Endothelial cell of umbilical vein (primary cell): ENCODE results near the gene CST9L. TPM values are rescaled to one million over a fixed set of nuclear protein-coding genes. Genes with fewer than 3 reads are reported as not detected.

Experiments used
- BruUV-seq: library from RNA; stranded (reverse); fragments of 400-500 nt; replicated peaks from 2 replicates; lab custom pipeline; 2021; lab: Mats Ljungman, UMichigan
- CTCF ChIA-PET: fragments of 300-600, 350-600 bp; sonication (Branson Sonifier 250); formaldehyde crosslinking; loops from one replicate; lab custom pipeline; 2021; ENCODE audit warnings: antibody characterized with exemption, inconsistent platforms; lab: Charles Lee
- POLR2A ChIA-PET: fragments of 300-600, 350-600 bp; sonication (Branson Sonifier 250); formaldehyde crosslinking; loops from one replicate; lab custom pipeline; 2021; ENCODE audit warnings: antibody characterized with exemption, inconsistent platforms; lab: Charles Lee
- DNase-seq: peaks from one replicate; pipeline ENCODE4 v3.0.0-alpha.2; 2011; ENCODE audit warnings: low read depth, low spot score
- FAIRE-seq: peaks from 2 replicates; lab custom pipeline; 2011; peaks lifted over from hg19 to GRCh38; lab: Jason Lieb, UNC
- H2AFZ ChIP-seq: 2 replicates; pipeline ENCODE4 v1.6.0; 2012; ENCODE audit warnings: low read depth, low read length, control low read depth, inconsistent platforms
- H3K27ac ChIP-seq: 2 replicates; pipeline ENCODE4 v1.5.1; 2011; ENCODE audit warnings: low read depth, mild to moderate bottlenecking, control low read depth, low read length, moderate library complexity; ENCODE audit not compliant: insufficient read depth
- H3K27me3 ChIP-seq, 2 experiments: 2 replicates each; pipeline versions ENCODE4 v1.6.0 to v1.6.1; 2011; ENCODE audit warnings: low read length in 2 of 2, mixed read lengths in 1 of 2; ENCODE audit not compliant: control insufficient read depth in 2 of 2, insufficient read depth in 2 of 2
- H3K36me3 ChIP-seq, 2 experiments: 2 replicates in 1 of 2; 3 replicates in 1 of 2; pipeline ENCODE4 v1.5.1; 2011; ENCODE audit warnings: low read length in 2 of 2, mild to moderate bottlenecking in 1 of 2, moderate library complexity in 1 of 2; ENCODE audit not compliant: control insufficient read depth in 2 of 2, insufficient read depth in 2 of 2; ENCODE audit errors: extremely low read depth in 1 of 2
- H3K4me1 ChIP-seq: 3 replicates; pipeline ENCODE4 v1.5.1; 2011; ENCODE audit warnings: mild to moderate bottlenecking, low read length; ENCODE audit not compliant: control insufficient read depth, insufficient read depth; ENCODE audit errors: extremely low read depth
- H3K4me2 ChIP-seq: 2 replicates; pipeline ENCODE4 v1.6.1; 2011; ENCODE audit warnings: low read length, control low read depth, mixed read lengths; ENCODE audit not compliant: insufficient read depth
- H3K4me3 ChIP-seq, 3 experiments: fragments of 200-600 bp in 1 of 3; sonication (generic), shearing (Covaris generic) in 1 of 3; replicated peaks in 1 of 3; 2 replicates each; pipeline ENCODE4 v1.5.1; 2011 to 2016; ENCODE audit warnings: control low read depth in 3 of 3, low read length in 3 of 3, mild to moderate bottlenecking in 2 of 3, inconsistent platforms in 1 of 3, low read depth in 1 of 3, moderate library complexity in 1 of 3; ENCODE audit not compliant: insufficient read depth in 1 of 3
- H3K79me2 ChIP-seq: 2 replicates; pipeline ENCODE4 v1.6.0; 2012; ENCODE audit warnings: low read length, inconsistent platforms; ENCODE audit not compliant: control insufficient read depth, insufficient read depth
- H3K9ac ChIP-seq: replicated peaks from 2 replicates; pipeline ENCODE3; 2011; ENCODE audit warnings: low read length, control low read depth; ENCODE audit not compliant: insufficient read depth; ENCODE audit errors: extremely low read depth
- H3K9me1 ChIP-seq: replicated peaks from 3 replicates; pipeline ENCODE4 v1.6.0; 2011; ENCODE audit warnings: mild to moderate bottlenecking, low read length; ENCODE audit not compliant: control insufficient read depth, insufficient read depth; ENCODE audit errors: extremely low read depth
- H3K9me3 ChIP-seq: replicated peaks from 2 replicates; pipeline ENCODE4 v1.5.1; 2012; ENCODE audit warnings: low read length, inconsistent platforms; ENCODE audit not compliant: control insufficient read depth, insufficient read depth
- H4K20me1 ChIP-seq: replicated peaks from 2 replicates; pipeline ENCODE3; 2011; ENCODE audit warnings: mild to moderate bottlenecking, low read length; ENCODE audit not compliant: control insufficient read depth, insufficient read depth; ENCODE audit errors: extremely low read depth
- CTCF ChIP-seq, 2 donors: IDR thresholded peaks; 1 replicate in 1 of 2; 2 replicates in 1 of 2; pipeline ENCODE4 v1.5.1; 2011; ENCODE audit warnings: low read length in 2 of 2, mild to moderate bottlenecking in 2 of 2, moderate library complexity in 2 of 2, control low read depth in 1 of 2, inconsistent platforms in 1 of 2, low read depth in 1 of 2; ENCODE audit not compliant: insufficient read depth in 1 of 2; ENCODE audit errors: extremely low read depth in 1 of 2
- EZH2 ChIP-seq: IDR thresholded peaks from 2 replicates; pipeline ENCODE4 v1.6.1; 2012; ENCODE audit warnings: borderline replicate concordance, low read depth, mild to moderate bottlenecking, moderate library complexity, low read length, inconsistent platforms; ENCODE audit not compliant: severe bottlenecking
- FOS ChIP-seq: IDR thresholded peaks from 2 replicates; pipeline ENCODE4 v1.6.1; 2011; ENCODE audit warnings: mild to moderate bottlenecking, low read length, moderate library complexity, borderline replicate concordance; ENCODE audit not compliant: insufficient read depth
- GATA2 ChIP-seq: IDR thresholded peaks from 2 replicates; pipeline ENCODE4 v1.7.0; 2011; ENCODE audit warnings: low read depth, mild to moderate bottlenecking, moderate library complexity, mixed read lengths, low read length; ENCODE audit not compliant: insufficient read length, insufficient read depth
- JUN ChIP-seq: IDR thresholded peaks from 2 replicates; pipeline ENCODE4 v1.6.1; 2011; ENCODE audit warnings: borderline replicate concordance, low read depth; ENCODE audit not compliant: insufficient read length, insufficient read depth
- MAX ChIP-seq: IDR thresholded peaks from 2 replicates; pipeline ENCODE4 v1.6.1; 2011; ENCODE audit not compliant: insufficient read depth, insufficient read length
- MYC ChIP-seq: IDR thresholded peaks from one replicate; pipeline ENCODE4 v1.6.1; 2011; ENCODE audit warnings: mild to moderate bottlenecking, low read depth, low read length
- POLR2A ChIP-seq: IDR thresholded peaks from 2 replicates; pipeline ENCODE4 v1.6.1; 2012; ENCODE audit warnings: low read depth, mild to moderate bottlenecking, control low read depth, low read length
- POLR2AphosphoS5 ChIP-seq: IDR thresholded peaks from 2 replicates; pipeline ENCODE4 v1.6.1; 2012; ENCODE audit warnings: low read depth, mild to moderate bottlenecking, control low read depth, low read length, moderate library complexity; ENCODE audit not compliant: insufficient read depth
- dilution Hi-C: fragments of 300-500 bp; cut with MboI; formaldehyde crosslinking; loops from one replicate; pipeline ENCODE4 v1.15.0; 2019; ENCODE audit warnings: low sequenced_read_pairs; ENCODE audit not compliant: extremely low pct_ligation_motif_present
- intact Hi-C: fragments of 100-400 bp; cut with micrococcal nuclease; formaldehyde crosslinking; loops from one replicate; pipeline ENCODE4 v1.10.0; 2022
- polyA plus RNA-seq, 4 experiments: library from polyadenylated mRNA; depleted of rRNA in 3 of 4; stranded (reverse) in 3 of 4; unstranded in 1 of 4; fragments of >200 nt; gene quantifications; 2 replicates each; pipeline versions ENCODE4 v1.2.1 to v1.2.3, GENCODE V29; 2011 to 2012; ENCODE audit warnings: missing spikeins in 1 of 4
- total RNA-seq: library from RNA; stranded (reverse); gene quantifications from 2 replicates; pipeline ENCODE4 v1.2.3, GENCODE V29; 2021

CST9L gene
- total and polyA plus RNA-seq, 2 donors (not counting 3 experiments of a cell fraction or from before 2014, with no cell fraction given), result not detected

GRCh38 chr20:23612396-23612795 is 44.1 kb upstream of the CST9L start:
- no peak for FAIRE-seq
- TF ChIP-seq GATA2 (no peak), MYC (no peak), EZH2 (no peak), POLR2AphosphoS5 (no peak), JUN (no peak), POLR2A (no peak), CTCF (IDR thresholded peaks at IDR 0.05; ENCODE audit: extremely low read depth in 1 of 2, insufficient read depth in 1 of 2, low read depth in 1 of 2, low read length in 2 of 2) (no peak), FOS (no peak), MAX (no peak)
- Histone ChIP-seq H3K4me2 (no peak overlapping the region), H3K4me3 (no peak overlapping the region), H3K79me2 (no peaks in the 10 kb centered on the region), H3K27ac (no peak overlapping the region), H3K4me1 (no peaks in the 10 kb centered on the region), H4K20me1 (no peaks in the 10 kb centered on the region), H2AFZ (no peak overlapping the region), H3K9me1 (no peaks in the 10 kb centered on the region), H3K9ac (no peak overlapping the region), H3K36me3 (no peaks in the 10 kb centered on the region), H3K9me3 (no peaks in the 10 kb centered on the region), H3K27me3 (peaks cover 2 to 8% of the 10 kb centered on the region in 2 experiments)
- intact Hi-C loops (no loop called here), dilution Hi-C loops (no loop called here)
- CTCF ChIA-PET, result no interaction called here
- POLR2A ChIA-PET, result no interaction called here
- no peak for DNase-seq
- BruUV-seq, result no TSS peak
